Body of pancreas (tissue), 4 donors: Measurements from ENCODE around the gene TCP11X1.
"Not testable (repeated sequence)": the region's sequence is repeated elsewhere in the genome, so short reads cannot be mapped to it uniquely, and the experiment has no call there.

ENCODE experiments used
- POLR2A ChIP-seq, 3 donors: fragments of 450-650 bp; IDR thresholded peaks; one replicate each; pipeline ENCODE4 v1.6.1; 2016; ENCODE audit warnings: antibody characterized with exemption in 3 of 3, mild to moderate bottlenecking in 2 of 3
- TF ChIP-seq, protein P1 (sequence below), 7 experiments: fragments of 450-650 bp in 4 of 7; fragments of 200-600 bp in 3 of 7; sonication (generic) in 3 of 7; IDR thresholded peaks; one replicate each; pipeline ENCODE4 v1.5.1; 2016 to 2019; ENCODE audit warnings: antibody characterized with exemption in 7 of 7

DNA sequence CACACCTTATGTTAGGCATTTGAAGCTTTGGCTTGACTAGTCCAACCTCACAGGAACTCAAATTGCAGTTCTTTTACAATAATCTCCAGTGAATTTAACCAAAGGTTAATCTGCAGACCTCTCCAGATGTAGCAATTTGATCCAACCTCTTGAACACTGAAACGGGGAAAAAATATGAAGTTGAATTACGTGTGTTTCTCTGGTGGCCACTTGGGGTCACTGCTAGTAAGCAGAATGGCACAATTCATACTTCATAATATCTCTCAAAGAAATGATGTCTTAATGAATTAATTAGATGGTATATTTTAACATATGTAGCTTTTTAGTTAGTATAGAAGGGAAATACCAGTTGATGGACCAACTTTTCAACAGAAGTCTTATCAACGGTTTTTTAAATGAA lies 1.4 kb downstream of the TCP11X1 start:
- TF ChIP-seq, protein P1, sequence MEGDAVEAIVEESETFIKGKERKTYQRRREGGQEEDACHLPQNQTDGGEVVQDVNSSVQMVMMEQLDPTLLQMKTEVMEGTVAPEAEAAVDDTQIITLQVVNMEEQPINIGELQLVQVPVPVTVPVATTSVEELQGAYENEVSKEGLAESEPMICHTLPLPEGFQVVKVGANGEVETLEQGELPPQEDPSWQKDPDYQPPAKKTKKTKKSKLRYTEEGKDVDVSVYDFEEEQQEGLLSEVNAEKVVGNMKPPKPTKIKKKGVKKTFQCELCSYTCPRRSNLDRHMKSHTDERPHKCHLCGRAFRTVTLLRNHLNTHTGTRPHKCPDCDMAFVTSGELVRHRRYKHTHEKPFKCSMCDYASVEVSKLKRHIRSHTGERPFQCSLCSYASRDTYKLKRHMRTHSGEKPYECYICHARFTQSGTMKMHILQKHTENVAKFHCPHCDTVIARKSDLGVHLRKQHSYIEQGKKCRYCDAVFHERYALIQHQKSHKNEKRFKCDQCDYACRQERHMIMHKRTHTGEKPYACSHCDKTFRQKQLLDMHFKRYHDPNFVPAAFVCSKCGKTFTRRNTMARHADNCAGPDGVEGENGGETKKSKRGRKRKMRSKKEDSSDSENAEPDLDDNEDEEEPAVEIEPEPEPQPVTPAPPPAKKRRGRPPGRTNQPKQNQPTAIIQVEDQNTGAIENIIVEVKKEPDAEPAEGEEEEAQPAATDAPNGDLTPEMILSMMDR (IDR thresholded peaks at IDR 0.05): not testable (repeated sequence)
- not testable (repeated sequence) for TF ChIP-seq POLR2A (IDR thresholded peaks at IDR 0.05)
